Fibroblast of villous mesenchyme (primary cell): ENCODE data around the gene ALMS1. TPM values are rescaled to one million over a fixed set of nuclear protein-coding genes. Genes with fewer than 3 reads are reported as not detected.
"Not testable (repeated sequence)": the region's sequence is repeated elsewhere in the genome, so short reads cannot be mapped to it uniquely, and the experiment has no call there.

Experiments used
- DNase-seq: peaks from one replicate; pipeline ENCODE4 v3.0.0-alpha.2; 2010; ENCODE audit warnings: low read depth
- H3K4me3 ChIP-seq: 2 replicates; pipeline ENCODE4 v1.5.1; 2011; ENCODE audit warnings: low read depth, mild to moderate bottlenecking, low read length
- CTCF ChIP-seq: IDR thresholded peaks from 2 replicates; pipeline ENCODE4 v1.5.1; 2012; ENCODE audit warnings: low read depth, mild to moderate bottlenecking, low read length; ENCODE audit not compliant: insufficient read depth
- total RNA-seq: library from RNA; depleted of rRNA; stranded (reverse); fragments of >200 nt; gene quantifications from 2 replicates; pipeline ENCODE4 v1.2.3, GENCODE V29; 2012

ALMS1 gene
- total RNA-seq, 1 donor = 18.6 TPM

- H3K4me3 ChIP-seq = no peak overlapping the region
- TF ChIP-seq CTCF = no peak
- DNase-seq = no peak
Measured at GRCh38 chr2:73611867-73612266, 226.2 kb downstream of the ALMS1 start.

- TF ChIP-seq CTCF = no peak
- no peak for DNase-seq
- no peak overlapping the region for H3K4me3 ChIP-seq
Measured at GRCh38 chr2:73614105-73614504, 228.5 kb downstream of the ALMS1 start.

GRCh38 chr2:73614997-73615396 is 229.4 kb downstream of the ALMS1 start:
- DNase-seq = no peak
- no peak overlapping the region for H3K4me3 ChIP-seq
- TF ChIP-seq CTCF = no peak

GRCh38 chr2:73619925-73620324 is 234.3 kb downstream of the ALMS1 start:
- TF ChIP-seq CTCF = peak; percentile 20
- not testable (repeated sequence) for DNase-seq, H3K4me3 ChIP-seq

GRCh38 chr2:73624036-73624435 is 238.4 kb downstream of the ALMS1 start:
- DNase-seq = not testable (repeated sequence)

GRCh38 chr2:73624625-73625024 is 239.0 kb downstream of the ALMS1 start:
- H3K4me3 ChIP-seq, DNase-seq: not testable (repeated sequence)
- peak; percentile 18 for TF ChIP-seq CTCF

More at GRCh38 chr2:73624036-73624435, 238.4 kb downstream of the ALMS1 start:
- H3K4me3 ChIP-seq = not testable (repeated sequence)

GRCh38 chr2:73626237-73626636 is 240.6 kb downstream of the ALMS1 start:
- H3K4me3 ChIP-seq, DNase-seq: not testable (repeated sequence)

GRCh38 chr2:73628493-73628892 is 242.9 kb downstream of the ALMS1 start:
- DNase-seq, H3K4me3 ChIP-seq: not testable (repeated sequence)
